ENCODE measurements around the gene CACTIN.
"Not testable (repeated sequence)": the region's sequence is repeated elsewhere in the genome, so short reads cannot be mapped to it uniquely, and the experiment has no call there.

Gene CACTIN

DNA sequence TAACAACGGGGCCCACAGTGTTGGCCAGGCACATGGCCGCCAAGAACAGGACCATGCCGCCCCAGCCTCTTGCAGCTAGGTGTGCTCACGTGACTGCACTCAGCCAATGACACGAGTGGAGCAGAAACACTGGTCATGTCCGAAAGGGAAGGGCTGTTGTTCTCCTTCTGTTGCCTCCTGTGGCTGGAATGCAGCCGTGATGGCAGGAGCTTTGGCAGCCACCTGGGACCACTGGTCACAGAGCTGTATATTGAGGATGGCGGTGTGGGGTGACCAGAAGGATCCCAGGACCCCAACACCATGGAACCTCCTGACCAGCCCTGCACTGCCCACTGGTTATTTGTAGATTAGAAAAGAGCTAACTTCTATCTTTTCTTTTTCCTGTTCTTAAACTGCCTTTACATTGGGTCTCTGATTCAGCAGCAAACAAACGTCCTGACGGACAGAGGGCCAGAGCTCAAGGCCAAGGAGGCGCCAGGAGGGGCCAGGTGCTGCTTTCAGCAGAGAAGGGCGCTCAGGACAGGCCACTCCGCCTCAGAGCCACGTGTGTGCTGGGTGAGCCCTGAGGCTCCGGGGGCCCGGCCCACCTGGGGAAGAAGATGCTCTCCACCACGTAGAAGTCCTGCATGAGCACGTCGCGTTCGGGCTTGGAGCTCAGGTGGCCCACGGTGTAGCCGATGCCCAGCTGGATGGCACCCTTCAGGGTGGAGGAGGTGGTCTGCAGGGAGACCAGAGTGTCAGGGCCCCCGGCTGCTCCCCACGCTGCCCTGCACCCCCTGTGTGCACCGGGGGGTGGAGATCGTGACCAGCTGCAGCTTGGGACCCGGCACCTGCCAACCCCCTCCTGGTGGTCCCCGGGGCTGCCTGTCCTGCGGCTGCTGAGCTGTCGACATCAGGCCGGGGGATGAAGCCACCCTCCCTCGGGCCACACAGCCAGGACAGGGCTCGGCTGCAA, 35.0 kb upstream of the CACTIN start:
- DNase-seq = no peak

DNA sequence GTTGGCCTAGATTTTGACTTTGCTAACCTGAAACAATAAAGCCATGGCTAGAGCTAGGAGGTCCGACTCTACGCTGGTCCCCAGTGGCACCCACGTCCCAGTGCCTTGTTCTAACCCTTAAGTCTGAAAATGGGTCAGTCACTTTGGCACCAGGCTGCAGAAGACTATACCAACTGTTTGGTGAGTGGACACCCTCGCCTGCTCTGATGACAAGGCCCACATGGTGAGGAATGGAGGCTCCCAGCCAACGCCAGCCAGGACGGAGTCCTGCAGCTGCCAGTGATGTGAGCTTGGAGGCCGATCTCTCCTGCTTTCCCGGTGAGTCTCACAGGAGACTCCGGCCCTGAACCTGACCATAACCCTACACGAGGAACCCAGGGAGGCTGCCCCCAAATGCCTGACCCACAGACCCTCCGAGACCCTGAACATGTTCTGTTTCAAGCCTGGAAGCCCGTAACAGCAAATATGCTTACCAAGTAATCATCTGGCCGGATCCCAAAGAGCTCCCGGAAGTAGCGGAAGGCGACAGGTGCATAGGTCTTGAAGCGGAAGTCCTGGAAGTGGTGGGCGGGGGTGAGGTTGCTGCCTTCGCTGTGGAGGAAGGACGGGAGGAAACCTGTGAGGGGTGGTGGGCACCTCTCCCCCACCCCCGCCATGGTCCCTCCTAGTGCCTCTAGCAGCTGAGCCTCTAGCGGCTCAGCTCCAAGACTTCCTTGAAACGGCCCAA, 34.1 kb upstream of the CACTIN start:
- no peak for DNase-seq

GRCh38 chr19:3659746-3660112, 33.1 kb upstream of the CACTIN start:
- DNase-seq = no peak

GRCh38 chr19:3658870-3659745, 32.5 kb upstream of the CACTIN start:
- no peak for DNase-seq

GRCh38 chr19:3658004-3658869, 31.6 kb upstream of the CACTIN start:
- no peak for DNase-seq

DNA sequence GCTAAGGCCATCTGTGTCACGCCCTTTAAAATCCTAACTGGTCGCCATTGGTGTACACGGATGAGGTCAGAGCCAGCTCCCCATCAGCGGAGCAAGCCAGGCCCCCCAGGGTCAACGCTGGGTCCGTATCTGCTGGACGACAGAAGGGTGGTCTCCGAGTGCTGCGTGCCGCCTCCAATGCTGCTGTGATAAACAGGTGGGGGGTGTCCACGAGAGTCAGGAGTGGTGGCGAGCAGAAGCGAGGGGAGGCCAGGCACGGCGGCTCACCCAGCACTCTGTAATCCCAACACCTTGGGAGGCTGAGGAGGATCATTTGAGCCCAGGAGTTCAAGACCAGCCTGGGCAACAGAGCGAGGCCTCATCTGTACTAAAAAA, 30.8 kb upstream of the CACTIN start:
- no peak for DNase-seq

DNA sequence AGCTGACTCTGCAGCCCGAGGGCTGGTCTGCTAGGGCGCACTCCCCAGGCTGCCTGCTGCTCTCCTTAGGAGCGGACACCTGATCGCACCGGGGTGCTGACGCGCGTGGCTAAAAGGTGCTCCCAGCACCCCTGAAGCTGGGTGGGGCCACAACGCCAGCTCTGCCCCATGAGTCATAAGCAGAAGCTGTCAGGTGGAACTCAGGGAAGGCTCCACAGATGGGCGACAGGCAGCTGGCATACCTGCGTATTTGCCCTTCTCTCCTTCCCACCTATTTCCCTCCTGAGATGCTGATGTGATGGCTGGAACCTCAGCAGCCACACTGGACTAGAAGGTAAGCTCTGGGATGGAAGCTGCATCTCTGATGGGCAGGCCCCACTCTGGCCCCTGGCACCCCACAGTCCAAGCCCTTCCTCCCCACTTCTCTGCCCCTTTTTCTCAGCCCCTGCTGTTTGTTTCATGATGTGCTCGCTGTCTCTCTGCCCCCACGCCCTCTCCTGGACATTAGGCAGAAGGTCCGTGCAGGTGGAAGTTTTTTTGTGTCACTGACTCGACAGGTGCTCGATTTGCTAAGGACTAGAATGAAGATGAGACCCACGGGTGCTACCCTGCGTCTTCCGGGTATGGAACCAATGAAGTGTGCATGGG, 30.3 kb upstream of the CACTIN start:
- no peak for DNase-seq

DNA sequence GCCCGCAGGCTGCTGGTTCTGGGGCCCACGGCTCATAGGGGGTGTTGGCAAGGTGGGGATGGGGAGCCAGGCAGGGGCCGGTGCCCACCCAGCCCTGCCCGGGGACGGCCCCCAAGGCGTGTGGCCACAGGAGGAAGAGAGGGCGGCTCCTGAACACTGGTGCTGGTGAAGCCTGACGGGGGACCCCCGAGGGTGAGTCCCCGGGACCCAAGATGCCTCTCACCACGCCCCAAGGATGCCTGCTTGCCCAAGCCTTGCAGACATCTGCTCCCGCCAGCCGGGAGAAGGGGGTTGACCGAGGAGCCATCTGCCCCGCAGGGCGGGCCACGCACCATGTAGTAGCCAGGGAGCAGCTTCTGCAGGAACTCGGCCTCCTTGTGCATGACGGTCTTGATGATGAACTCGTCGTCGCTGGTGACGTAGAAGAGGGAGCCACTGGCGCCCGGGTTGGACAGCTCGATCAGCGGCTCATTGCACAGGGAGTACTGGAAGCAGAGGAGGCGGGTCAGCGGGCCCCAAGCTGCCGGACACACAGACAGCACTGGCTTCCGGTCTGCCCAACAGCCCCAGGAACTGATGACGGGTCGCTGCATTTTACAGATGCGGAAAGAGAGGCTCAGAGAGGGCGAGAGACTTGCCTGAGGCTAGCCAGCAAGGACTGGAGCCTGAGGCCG, 29.6 kb upstream of the CACTIN start:
- no peak for DNase-seq

- no peak for DNase-seq
These were observed 28.9 kb upstream of the CACTIN start for GRCh38 chr19:3655402-3656072.

DNA sequence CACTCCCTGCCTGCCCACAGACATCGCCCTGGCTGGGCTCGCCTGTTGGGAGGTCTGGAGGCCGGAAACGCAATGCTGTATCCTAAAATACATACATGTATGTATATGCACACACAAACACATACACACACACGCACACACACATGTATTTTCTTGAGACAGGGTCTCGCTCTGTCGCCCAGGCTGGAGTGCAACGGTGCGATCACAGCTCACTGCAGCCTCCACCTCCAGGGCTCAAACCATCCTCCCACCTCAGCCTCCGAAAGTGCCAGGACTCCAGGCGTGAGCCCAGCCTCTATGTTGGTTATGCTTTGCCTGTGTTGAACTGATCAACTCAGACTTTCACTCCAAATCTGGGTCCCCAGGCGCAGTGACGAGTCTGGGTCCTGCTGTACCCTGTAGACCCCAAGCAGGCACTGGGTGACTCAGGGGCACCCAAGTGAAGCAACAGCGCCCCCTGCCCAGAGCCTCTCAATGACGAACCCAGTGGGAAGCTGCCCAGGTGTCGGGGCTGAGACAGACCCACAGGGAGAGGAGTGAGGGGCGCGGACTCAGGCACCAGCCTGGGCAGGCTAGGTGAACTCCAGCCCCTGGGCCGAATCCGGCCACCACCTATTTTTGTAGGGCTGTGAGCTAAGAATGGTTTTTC, 27.4 kb upstream of the CACTIN start:
- DNase-seq = peak; percentile 37

DNA sequence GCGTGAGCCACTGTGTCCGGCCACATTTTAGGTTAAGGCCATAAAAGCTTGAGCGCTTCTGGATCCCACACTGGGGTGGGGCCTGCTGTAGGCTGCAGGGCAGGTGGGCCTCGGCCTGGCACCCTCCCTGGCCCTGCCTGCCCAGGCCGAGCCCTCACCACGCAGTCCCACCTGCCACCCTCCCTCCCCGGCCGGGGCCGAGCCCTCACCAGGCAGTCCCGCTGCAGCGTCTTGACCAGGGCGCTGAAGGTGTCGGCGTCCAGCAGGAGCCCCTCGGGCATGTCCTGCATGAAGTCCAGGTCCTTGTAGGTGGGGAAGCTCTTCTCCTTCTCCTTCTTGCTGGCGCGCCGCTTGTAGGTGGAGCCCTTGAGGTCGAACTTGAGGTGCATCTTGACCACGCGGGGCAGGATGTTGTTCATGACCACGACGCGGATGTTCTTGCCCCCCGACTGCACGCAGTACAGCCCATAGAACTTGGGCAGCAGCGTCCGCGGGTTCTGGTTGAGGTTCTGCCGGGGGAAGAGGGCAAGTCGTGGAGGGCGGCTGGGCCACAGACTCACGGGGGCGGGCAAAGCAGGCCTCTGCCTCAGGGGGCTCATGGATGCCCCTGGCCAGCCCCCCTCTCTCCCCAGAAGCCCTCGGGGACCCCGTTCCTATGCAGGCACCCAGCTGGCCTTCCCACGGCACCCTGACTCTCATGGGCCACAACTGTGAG, 26.6 kb upstream of the CACTIN start:
- no peak for DNase-seq

DNA sequence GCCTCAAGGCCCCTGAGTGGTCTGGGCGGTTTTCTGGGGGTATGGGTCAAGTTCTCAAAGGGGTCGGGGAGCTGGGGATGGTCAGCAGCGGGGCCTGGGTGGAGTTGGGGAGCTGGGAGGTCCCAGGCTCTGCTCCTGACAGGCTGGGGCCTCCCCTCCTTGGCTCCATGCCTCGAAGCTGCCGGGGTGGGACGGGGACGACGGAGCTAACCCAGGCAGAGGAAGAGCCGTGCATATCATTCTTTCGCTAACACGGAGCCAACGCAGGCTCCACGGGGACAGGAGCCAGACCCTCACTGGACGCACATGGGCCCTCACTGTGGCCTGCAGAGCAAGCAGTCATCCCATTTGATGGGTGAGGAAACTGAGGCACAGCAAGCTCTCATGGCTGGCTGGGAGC, 25.8 kb upstream of the CACTIN start:
- no peak for DNase-seq

DNA sequence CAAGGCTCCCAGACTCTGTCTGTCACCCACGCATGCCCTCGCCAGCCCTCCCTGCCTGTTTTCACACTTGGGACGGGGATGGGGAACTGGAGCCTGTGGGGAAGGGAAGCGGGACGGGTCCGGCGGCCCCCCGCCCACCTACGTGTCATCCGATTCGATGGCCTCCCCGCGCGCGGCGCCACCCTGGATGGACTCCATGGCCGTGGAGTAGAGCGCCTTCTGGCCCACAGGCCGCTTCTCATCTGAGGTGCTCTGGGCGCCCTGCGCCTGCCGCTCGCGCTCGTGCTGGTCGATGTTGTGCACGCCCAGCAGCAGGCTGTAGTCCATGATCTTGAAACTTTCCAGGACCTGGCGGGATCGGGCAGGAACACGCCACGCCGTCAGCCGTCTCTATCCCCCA, 25.1 kb upstream of the CACTIN start:
- DNase-seq = no peak

DNA sequence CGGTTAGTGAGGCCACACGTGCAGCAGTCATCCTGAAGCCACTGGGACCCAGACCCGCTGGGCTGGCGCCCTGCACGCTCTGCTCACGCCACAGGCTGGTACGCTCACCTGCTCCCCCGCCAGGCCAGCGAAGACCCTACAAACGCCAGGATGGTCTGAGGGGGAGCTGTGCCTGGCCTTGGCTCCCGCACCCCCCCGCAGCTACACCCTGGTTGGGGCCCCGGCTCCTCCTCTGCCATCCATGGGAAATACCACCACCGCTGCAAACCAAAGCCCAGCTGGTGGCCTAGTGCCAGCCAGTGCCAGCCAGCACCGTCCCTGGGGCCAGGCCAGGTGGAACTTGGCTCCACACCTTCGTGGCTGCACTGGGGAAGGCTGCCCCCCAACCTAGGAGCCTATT, 23.3 kb upstream of the CACTIN start:
- no peak for DNase-seq

GRCh38 chr19:3648037-3648905, 21.7 kb upstream of the CACTIN start:
- DNase-seq = no peak

DNA sequence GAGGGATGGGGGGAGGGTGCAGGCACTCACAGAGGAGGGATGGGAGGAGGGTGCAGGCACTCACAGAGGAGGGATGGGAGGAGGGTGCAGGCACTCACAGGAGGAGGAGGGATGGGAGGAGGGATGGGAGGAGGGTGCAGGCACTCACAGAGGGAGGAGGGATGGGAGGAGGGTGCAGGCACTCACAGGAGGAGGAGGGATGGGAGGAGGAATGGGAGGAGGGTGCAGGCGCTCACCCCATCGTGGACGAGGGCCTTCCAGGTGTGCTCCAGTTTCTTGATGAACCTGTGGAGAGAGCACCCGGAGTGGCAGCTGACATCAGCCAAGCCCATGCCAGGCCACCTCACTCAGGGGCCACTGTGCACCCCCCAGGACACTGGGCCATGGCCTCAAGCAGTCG, 20.5 kb upstream of the CACTIN start:
- not testable (repeated sequence) for DNase-seq

DNA sequence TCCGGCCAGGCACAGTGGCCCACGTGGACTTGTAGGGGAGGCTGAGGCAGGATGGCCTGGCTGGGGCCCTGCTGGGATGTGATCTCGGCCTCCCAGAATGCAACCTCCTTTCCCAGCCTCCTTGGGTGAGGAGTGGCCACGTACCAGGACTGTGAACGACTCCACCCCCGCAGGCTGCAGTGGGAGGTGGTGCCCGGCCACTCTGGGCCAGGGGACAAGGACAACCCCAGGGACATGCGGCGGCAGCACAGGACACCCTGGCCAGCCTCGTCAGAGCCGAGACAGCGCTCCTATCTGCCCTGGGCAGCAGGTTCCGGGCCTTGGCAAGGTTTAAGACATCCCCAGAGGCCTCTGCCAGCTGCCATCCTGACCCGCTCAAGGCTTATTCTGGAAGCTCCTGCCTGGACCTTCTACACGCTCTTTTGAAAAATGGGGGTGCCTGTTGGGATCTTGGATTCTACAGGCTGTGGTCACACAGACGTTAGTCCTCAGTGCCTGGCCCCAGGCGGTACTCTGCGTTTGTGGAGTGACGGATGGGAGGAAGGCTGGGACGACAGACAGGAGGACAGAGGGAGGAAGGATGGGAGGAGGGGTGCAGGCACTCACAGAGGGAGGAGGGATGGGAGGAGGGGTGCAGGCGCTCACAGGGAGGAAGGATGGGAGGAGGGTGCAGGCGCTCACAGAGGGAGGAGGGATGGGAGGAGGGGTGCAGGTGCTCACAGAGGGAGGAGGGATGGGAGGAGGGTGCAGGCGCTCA, 19.9 kb upstream of the CACTIN start:
- no peak for DNase-seq

DNA sequence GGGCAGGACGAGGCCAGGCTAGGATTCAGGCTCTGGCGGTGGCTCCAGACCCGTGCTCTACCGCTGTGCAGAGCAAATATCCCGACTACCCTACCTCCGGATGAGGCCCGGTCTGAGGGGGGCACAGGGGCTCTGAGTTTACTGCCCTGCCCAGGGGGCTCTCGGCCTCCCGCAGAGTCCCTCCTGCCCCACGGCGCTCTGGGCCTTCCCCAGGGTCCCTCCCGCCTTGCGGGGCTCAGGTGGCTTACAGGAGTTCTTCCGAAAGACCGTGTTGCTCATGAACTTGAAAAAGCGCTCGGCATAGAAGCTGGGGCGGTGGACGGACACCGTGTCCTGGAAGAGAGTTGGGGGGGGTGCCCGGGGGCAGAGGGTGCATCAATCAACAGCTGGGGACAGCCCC, 19.1 kb upstream of the CACTIN start:
- no peak for DNase-seq
